GM19324 (cell line): Measurements from ENCODE around the gene ACTA2.

Experiments used
- ATAC-seq: cut with Tn5 transposase; IDR thresholded peaks from one replicate; pipeline ENCODE4 v1.9.1; 2021; ENCODE audit warnings: mild to moderate bottlenecking, moderate library complexity; ENCODE audit not compliant: unreplicated experiment, low FRiP score

Gene ACTA2

DNA sequence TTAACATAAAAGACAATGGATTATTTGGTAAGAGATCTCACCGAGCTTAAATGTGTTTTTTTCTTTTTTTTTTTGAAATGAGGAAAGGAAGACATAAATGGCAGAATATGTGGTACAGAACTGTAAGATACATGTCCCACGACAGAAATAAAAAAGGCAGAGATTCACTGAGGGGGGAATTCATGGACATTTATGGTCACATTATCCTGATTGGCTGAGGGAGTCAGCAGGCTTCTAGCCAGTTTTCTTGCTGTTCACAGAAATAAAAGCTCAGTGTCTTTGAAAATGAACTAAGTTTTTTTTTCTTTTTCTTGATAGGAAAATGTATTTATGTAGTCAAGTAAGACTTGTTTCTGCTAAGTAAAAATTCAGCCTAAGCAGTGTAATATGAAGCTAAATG, 29.8 kb upstream of the ACTA2 start:
- no peak for ATAC-seq

DNA sequence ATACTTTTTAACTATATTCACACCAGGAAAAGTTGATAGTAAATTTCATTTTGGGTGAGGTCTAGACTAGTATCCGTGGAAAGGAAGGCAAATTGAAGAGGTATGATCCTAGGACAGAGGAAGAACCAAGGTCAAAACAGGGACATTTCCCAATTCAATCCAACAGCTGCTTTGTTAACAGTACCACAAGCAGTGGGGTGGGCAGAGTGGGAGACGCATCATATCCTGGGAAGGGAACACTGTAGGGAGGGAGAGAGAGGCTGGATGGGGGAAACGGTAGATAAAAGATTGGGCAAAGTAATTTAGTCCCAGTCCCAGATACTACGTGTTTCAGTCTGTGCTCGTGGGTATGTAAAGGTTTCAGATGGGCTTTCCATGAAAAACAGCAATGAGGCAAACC, 28.9 kb upstream of the ACTA2 start:
- ATAC-seq: no peak

DNA sequence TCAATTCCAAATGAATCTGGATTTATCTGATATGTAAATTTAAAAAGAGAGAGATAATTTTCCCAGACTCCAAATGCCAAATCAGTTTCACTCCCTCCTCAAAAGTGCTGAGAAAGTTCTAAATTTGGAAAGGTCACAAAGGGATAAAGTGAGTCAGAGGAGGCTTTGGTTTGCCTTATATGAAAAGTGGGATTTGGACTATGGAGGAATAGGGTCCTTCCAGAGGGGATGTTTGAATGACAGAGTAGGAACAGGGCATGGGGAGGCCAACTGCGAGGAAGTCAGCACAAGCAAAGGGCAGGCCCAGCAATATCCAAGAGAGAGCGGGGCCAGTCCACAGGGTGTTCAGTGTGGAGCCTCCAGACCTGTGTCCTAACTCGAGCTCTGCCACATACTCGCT, 28.2 kb upstream of the ACTA2 start:
- no peak for ATAC-seq

DNA sequence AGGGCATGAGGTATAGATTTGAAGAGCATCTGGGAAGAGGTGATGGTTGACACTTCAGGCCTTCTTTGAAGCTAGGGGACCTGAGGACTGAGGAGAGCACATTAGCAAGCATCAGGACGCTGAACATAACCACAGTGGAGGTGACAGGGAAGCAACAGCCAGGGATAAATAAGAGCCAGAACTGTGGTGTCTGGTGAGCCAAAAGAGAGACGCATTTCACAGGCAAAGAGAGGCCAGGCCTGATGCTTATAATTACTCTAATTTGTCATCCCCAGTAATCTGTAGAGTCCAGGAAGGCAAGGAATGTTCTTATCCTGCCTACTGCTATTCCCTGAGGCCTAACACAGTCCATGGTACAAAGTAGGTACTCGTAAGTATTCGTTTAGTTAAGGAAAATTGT, 27.7 kb upstream of the ACTA2 start:
- ATAC-seq: no peak

DNA sequence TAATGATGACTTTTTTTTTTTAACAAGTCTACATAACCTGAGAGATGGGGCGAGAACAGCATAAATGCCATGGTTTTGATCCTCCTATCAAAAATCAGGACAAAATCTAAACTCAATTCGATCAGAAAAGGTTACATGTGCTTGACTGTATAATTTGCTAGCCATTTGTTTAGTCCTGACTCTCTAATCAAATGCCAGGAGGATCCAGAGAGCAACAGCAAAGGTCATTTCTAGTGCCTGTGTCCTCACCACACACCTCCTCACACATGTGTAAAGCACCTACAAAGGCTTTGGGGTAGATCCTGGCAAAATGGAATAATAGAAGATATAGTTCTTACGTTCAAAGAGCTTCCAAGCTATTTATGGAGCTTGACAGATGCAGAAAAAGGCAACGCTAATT, 27.0 kb upstream of the ACTA2 start:
- ATAC-seq: no peak

DNA sequence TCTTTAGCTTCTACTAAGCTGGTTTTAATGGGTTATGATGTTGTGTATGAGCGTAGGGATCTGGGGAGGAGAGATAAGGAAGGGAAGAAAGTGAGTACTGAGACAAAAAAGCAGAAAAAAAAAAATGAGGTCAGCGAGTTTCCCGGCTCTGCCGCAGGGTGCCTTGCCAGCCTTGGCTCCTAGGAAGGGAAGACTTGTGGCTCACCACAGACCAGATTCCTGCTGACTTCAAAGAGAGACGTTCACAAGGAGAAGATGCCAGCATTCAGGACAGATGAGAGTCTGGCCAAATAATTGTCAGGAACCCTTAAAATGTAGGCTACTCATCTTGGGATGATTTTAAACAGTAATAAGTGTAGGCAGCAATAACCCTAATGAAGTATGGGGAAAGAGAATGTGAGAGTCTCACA, 26.6 kb upstream of the ACTA2 start:
- no peak for ATAC-seq

DNA sequence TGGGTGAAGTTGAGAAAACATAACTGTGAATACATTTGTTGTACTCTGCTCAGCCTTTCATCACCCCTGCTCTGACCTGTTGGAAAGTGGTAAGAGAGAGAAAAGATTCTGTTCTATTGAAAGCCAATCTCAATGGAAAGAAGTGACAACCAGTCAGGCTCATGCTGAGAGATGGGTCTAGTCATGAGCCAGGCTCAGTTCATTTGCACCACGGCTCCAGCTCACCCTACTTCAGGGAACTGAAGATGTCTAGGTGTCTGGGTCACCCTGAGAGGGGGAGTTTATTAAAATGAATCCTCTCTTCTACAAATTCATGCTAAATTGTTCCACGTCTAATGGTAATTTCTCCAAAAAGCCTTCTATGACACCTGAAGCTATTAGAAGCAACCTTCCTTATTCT, 25.9 kb upstream of the ACTA2 start:
- ATAC-seq: no peak

DNA sequence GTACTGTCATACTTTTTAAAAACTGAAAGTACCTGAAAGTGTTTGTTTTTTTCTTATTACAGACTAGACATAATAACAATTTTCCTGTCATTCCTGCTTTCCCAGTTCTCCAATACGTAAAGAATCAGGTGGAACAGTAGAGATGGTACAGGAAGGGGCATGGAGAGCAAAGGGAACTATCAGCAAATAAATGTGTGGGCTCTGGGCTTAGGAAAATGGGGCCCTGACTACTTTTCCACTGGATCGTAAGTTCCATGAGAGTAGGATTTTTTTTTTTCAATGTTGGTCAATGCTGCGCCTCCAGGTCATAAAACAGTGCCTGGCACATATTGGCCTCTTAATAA, 22.8 kb upstream of the ACTA2 start:
- ATAC-seq: no peak

DNA sequence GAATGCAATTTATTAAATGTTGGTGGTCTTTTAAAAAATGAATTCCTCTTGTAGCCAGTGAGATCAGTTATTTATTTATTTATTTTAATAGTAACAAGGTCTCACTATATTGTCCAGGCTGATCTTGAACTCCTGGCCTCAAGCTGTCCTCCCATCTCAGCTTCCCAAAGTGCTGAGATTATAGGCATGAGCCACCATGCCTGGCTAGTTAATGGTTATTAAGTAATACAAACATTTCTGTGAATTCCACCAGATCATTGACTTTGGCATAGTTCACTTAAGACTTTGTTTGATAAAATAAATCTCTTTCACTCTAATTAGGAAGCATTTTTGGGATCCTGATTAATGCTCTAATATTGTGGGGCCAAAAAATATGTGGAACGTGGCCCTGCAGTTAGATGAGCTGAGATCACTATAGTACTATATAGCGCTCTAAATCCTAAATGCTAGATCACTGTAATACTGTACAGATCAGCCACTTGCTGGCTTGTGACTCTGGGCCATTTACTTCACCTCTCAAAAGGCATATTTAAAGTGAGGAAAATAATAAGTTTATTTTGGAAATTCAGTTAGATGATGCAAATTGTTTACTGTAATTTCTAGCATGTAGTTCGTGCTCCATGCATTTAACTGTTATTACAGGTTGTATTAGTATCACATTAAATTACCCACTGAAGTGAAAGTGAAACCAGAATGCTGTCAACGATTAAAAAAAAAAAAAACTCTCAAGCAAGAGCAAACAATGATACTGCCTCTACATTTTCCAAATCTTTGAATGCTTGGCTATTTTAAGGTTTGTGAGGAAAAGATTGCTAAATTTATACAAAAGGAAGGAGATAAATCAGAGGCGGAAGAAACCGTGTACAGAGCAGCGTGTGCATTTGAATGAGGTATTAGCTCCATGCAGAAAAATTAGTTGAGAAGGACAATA, 22.1 kb upstream of the ACTA2 start:
- no peak for ATAC-seq

DNA sequence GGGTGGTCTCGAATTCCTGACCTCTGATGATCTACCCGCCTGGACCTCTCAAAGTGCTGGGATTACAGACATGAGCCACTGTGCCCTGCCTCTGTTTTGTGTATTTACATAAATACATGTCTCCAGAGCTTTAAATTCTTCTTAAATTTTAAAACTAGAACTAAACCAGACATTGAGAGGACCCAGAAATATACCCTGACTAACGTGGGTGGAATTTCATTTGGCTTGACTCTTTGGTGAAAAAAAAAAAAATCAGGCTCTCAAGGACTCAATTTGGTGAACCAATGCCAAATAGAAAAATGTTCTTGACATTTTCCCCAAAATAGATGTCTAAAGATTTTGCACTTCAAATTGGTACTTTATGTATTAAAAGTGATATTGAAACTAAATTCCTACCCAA, 21.4 kb upstream of the ACTA2 start:
- ATAC-seq: no peak

DNA sequence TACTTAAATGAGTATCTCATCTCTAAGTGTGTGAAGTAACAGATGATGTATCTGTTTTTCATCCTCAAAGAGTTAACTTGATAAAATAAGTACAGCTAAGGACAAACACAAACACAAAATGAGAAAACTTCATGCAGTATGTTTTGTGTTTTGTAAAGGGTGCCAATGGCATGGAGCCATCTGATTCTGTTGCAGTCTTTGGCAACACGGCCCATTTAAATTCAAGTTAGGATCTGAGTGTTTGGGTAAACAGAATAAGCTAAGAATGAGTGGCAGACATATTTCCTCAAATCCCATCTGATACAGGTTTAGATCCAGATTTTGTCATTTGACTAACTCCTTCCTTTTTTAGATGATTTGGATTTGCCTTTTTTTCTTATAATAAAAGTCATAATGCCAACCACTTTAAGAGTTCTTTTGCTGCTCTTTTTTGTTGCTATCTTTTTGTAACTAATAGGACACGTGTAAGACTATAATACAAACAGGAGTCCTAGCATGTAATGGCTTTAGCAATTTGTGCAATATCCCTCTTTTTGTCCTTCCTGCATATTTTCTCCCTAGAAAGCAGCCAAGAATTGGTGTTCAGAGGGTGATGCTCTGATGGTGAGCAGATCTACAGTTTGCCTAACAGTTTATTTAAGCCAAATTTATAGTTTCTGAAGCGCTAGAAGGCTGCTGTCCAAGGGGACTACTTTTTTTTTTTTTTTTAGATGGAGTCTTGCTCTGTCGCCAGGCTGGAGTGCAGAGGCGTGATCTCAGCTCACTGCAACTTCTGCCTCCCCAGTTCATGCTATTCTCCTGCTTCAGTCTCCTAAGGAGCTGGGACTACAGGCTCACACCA, 18.9 kb upstream of the ACTA2 start:
- ATAC-seq: no peak

DNA sequence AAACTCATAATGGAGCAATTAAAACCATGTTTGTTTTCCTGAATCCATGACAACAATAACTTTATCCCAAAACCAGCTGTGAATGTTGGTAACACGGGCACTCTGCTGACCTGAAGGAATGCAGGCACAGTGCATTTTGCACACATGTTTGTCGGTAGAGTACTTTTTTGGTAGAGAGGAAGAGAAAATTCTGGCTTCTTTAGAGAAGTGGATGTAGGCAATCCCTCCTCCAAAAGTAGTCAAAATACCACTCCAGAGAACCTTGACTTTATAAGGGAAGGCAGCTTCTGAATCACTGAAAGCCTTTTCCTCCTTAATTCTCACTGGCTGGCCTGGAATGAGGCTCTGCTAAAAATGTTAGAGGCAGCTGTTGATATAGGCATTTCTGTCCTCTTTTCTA, 15.8 kb upstream of the ACTA2 start:
- ATAC-seq: no peak

DNA sequence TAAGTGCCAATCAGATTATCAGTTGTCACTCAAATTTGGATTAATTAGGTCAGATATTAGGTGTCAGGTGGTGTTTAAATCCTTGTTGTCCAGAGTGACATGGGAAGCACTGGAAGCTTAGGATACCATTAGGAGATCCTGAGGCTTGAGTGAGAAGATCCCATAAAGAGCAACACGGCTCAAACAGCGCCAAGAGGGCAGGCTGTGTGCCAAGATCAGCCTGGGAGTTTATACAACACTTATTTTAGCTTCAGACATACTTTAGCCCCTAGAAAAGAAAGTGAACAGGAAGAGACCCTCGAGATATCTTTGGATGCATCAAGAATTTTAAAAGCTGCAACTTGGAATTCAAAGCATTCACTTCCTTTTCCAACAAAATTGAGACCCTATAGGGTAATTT, 14.2 kb upstream of the ACTA2 start:
- ATAC-seq: no peak

DNA sequence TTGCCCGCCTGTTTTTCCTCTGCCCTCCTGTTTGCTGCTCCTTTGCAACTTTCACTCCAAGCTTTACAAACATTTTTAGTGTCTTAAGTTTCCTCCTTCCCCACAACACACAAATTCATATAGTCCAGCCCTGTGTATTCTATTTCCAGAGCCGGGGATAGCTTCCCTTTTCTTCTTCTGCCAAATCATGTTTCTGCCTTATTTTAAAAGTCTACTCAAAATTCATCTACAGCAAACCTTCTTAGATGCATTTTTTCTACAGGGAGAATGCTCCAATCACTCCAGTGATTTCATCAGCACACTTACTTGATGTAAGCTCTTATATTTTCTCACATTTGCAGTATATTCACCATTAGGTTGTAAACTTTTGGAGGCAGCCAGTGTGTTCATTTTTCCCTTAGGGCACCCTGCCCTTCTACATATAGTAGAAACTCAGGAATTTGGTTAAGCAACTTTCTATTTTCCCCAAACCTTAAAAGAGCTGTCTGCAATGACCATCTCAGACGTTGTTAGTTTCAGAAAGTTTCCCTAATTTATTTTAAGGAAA, 12.4 kb upstream of the ACTA2 start:
- ATAC-seq: no peak

DNA sequence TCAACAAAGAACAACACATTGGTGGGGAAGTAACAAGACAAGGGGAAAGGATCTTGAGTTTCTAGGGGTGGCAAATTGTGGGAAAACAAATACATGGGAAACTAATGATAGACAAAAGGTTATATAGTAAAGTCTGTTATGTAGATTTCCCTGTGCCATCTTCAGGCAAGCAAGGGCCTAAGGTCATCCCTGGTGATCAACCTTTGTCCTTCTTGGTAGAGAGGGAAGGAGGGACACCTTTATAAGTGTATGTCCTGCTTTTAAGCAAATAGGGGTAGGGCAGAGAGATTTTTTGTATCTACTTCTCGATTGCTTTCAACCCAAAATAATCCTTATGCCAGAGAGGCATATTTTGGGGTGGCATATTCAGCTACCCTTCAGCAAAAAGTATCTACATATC, 11.8 kb upstream of the ACTA2 start:
- ATAC-seq: no peak

DNA sequence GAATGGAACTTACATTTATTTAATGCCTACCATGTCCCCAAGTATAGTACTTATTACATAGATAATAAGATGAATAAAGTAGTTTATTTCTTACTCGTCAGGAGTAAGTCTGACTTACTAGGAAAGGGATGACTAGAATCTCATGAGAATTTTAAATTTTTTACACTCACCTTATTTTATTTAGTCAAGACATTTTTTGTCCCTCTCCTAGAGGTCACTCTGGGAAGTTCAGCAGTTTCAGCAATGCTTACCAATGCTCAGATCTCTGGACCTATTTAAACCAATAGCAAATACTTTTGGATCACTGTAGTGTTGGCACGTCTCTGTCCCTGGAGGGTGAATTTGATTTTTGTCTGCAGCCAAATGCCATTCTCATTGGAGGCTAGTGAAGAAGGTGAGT, 10.7 kb upstream of the ACTA2 start:
- no peak for ATAC-seq

DNA sequence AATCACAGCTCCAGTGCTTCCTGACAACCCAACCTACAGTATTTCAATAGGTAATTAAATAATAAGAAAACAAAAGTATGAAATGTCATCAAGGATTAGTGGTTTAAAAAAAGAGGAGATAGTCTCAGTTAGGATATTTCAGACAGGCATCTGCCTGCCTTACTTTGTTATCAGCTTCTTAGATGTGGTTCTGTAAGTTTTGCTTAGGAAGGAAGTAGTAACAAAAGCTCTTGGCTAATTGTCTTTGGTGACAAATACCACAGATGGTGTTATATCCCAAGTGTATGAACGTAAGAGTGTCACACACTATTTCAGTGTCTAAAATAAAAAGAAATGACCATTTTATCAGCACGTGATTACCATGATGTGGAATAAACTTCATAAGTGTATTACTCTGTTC, 9.8 kb upstream of the ACTA2 start:
- no peak for ATAC-seq

DNA sequence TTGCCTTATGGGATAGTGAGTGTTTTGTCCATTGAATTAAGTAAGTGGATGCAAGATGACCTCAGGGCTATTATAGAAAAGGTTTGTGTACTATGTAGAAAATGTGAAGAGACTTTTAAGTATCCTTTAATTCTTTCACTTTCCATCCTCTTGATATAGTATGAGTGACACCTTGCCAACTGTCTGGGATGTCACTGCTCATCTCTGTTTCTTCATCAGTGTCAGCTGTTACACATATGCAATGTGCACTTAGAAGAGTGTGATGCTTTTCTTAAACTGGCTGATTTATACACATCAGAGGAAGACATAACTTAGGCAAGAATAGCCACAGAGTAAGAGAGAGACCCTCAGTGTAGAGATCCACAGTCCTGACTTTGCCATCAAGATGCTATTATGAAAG, 8.7 kb upstream of the ACTA2 start:
- ATAC-seq: no peak

DNA sequence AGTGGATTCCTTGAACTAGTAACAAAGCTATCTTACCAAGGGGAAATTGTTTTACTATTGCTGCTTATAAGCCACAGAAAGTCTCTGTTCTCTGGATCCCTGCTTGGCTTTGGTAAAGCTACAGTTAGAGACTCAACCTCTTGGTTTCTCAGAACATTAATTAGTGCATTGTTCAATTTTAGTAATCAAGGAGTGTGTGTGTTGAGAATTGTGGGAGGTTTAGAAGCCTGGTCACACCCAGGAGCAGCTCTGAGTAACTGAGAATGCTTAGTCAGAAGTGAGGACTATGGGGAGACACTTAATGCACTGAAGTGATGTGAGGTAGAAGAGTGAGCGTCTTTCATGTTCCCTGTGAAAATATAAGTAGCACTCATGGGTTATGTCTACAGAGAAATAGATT, 8.2 kb upstream of the ACTA2 start:
- no peak for ATAC-seq

DNA sequence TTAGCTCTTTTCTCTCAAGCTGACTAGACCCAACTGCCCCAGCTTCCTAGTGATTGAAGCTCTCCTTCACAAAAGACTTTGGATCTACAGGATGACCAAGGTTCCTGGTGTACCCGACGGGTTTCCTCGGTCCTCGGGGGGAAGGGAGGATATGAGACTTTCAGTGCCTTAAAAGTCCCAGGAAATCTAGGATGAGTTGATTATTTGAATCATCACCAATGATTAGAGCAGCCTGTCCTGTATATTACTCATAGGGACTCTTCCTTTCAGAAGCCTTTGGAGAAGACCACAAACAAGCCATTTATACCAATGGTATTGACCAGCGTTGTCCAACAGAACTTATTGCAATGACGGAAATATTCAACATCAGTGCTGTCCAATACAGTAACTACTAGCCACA, 6.1 kb upstream of the ACTA2 start:
- ATAC-seq: no peak

DNA sequence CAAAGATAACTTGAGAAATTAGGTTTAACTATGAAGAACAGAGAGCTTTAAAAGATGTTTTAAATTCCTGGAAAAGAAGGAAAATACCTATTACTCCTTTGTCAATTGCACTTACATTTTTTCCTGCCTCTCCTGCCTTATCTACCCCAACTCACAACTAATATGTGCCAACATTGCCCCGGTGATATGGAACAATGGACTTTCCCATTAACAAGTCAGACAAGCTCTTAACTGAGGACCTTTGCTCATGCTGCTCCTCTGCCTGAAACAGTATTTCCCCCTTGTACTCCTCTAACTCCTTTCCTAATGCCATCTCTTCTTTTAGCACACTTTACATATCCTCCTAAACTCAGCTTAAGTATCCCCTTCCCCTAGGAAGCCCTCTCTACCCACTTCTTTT, 4.8 kb upstream of the ACTA2 start:
- no peak for ATAC-seq
